ENCODE measurements around the gene POLR2I. TPM values are rescaled to one million over a fixed set of nuclear protein-coding genes. Genes with fewer than 3 reads are reported as not detected.

Gene POLR2I
- total and polyA plus RNA-seq, 2 donors (not counting 3 experiments of a cell fraction or from before 2014, with no cell fraction given), result 53.0 to 64.8 TPM

DNA sequence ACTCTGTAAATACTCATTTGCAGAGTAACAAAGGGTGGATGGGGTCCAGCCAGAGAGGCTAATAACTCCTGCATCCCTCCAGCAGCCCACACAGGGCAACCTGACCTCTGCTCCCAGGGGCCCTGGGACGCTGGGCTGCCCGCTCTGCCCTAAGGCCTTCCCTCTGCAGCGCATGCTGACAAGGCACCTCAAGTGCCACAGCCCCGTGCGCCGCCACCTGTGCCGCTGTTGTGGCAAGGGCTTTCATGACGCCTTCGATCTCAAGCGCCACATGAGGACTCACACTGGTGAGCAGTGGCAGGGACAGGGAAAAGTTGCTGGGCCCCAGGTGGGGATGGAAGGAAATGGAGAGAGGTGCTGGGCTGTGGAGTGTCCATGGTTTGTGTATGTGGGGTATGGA is 2.0 kb downstream of the POLR2I start:
- Histone ChIP-seq H3K27me3 (ENCODE audit: control insufficient read depth in 2 of 2, insufficient read depth in 2 of 2, low read length in 2 of 2) (no peaks in the 10 kb centered on the region), H3K9me3 (replicated peaks; ENCODE audit: control insufficient read depth, insufficient read depth, low read length) (no peaks in the 10 kb centered on the region), H3K4me1 (ENCODE audit: control insufficient read depth, extremely low read depth, insufficient read depth, low read length) (peaks cover 15% of the 10 kb centered on the region), H2AFZ (ENCODE audit: low read depth, low read length) (no peak overlapping the region), H4K20me1 (replicated peaks; ENCODE audit: control insufficient read depth, extremely low read depth, insufficient read depth, low read length) (no peaks in the 10 kb centered on the region), H3K36me3 (ENCODE audit: control insufficient read depth in 2 of 2, extremely low read depth in 1 of 2, insufficient read depth in 2 of 2, low read length in 2 of 2) (peaks cover 0 to 2% of the 10 kb centered on the region in 2 experiments), H3K4me2 (ENCODE audit: insufficient read depth, low read length) (no peak overlapping the region), H3K9me1 (replicated peaks; ENCODE audit: control insufficient read depth, extremely low read depth, insufficient read depth, low read length) (no peaks in the 10 kb centered on the region), H3K9ac (replicated peaks; ENCODE audit: extremely low read depth, insufficient read depth, low read length) (no peak overlapping the region), H3K79me2 (ENCODE audit: control insufficient read depth, insufficient read depth, low read length) (peaks cover 13% of the 10 kb centered on the region), H3K27ac (ENCODE audit: insufficient read depth, low read depth, low read length) (no peak overlapping the region), H3K4me3 (replicated peaks in 1 of 3; ENCODE audit: insufficient read depth in 1 of 3, low read depth in 1 of 3, low read length in 3 of 3) (no peak overlapping the region)
- no TSS peak for BruUV-seq (replicated peaks)
- no peak for TF ChIP-seq POLR2A (IDR thresholded peaks at IDR 0.05; ENCODE audit: low read depth, low read length)
- TF ChIP-seq POLR2AphosphoS5 (IDR thresholded peaks at IDR 0.05; ENCODE audit: insufficient read depth, low read depth, low read length), result no peak
- no peak for TF ChIP-seq GATA2 (IDR thresholded peaks at IDR 0.05; ENCODE audit: insufficient read depth, insufficient read length, low read depth, low read length)
- TF ChIP-seq JUN (IDR thresholded peaks at IDR 0.05; ENCODE audit: borderline replicate concordance, insufficient read depth, insufficient read length, low read depth), result no peak
- no peak for TF ChIP-seq EZH2 (IDR thresholded peaks at IDR 0.05; ENCODE audit: borderline replicate concordance, low read depth, low read length, severe bottlenecking)
- TF ChIP-seq CTCF (IDR thresholded peaks at IDR 0.05; ENCODE audit: extremely low read depth in 1 of 2, insufficient read depth in 1 of 2, low read depth in 1 of 2, low read length in 2 of 2), result no peak
- TF ChIP-seq, protein P1, sequence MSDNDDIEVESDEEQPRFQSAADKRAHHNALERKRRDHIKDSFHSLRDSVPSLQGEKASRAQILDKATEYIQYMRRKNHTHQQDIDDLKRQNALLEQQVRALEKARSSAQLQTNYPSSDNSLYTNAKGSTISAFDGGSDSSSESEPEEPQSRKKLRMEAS (IDR thresholded peaks at IDR 0.05; ENCODE audit: insufficient read depth, insufficient read length), result no peak
- no peak for TF ChIP-seq FOS (IDR thresholded peaks at IDR 0.05; ENCODE audit: borderline replicate concordance, insufficient read depth, low read length)
- no peak for TF ChIP-seq MYC (IDR thresholded peaks at IDR 0.05; ENCODE audit: low read depth, low read length)
- ChIA-PET CTCF (interaction anchor here (3.6 kb wide), 1 partner anchor 52 kb away, joined by 32 read pairs; no protein-coding TSS in a partner anchor), POLR2A (no interaction called here)
- FAIRE-seq (no peak), DNase-seq (ENCODE audit: low read depth, low spot score) (no peak)
- dilution Hi-C loops (cut with MboI; ENCODE audit: extremely low pct_ligation_motif_present, low sequenced_read_pairs) (no loop called here), intact Hi-C loops (cut with micrococcal nuclease) (no loop called here)
